ENCODE results near the gene FANCC. TPM values are rescaled to one million over a fixed set of nuclear protein-coding genes. Genes with fewer than 3 reads are reported as not detected.

FANCC gene
- total RNA-seq, 2 experiments from 2014 or later = 5.7 to 6.3 TPM

DNA sequence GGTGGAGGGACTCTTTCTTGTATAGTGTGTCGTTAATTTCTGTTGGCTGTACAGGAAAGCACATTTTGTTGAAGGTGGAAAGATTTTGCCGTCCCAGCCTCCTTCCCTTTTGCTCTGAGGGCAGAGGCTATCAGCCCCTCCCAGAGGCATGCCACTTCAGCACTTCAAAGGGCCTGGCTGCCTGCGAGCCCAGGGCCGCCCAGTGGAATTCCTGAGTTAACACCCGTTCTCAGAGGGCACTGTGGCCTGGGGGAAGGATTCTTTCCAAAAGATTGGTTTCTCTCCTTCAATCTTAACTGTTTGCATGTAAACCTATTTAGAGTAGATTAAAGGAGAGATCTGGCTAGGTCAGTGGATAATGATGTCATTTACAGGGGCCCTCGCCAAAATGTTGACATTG, 238.6 kb downstream of the FANCC start:
- intact Hi-C loops (cut with DNase I, micrococcal nuclease) = no loop called here
- Mint-ChIP-seq H3K27me3 (no peaks in the 10 kb centered on the region), H3K27ac (no peak overlapping the region), H3K9me3 (no peaks in the 10 kb centered on the region), H3K4me1 (ENCODE audit: low read depth) (no peaks in the 10 kb centered on the region), H3K36me3 (ENCODE audit: low read depth) (peaks cover 1% of the 10 kb centered on the region), H3K4me3 (no peak overlapping the region)
- DNase-seq (no peak), ATAC-seq (ENCODE audit: poor library complexity) (no peak)
- no peaks in the 10 kb centered on the region for H3K4me1 ChIP-seq (ENCODE audit: insufficient read depth, low read length)
- no peaks in the 10 kb centered on the region for H3K36me3 ChIP-seq (ENCODE audit: insufficient read depth, low read length)
- H3K27ac ChIP-seq (ENCODE audit: low read depth in 1 of 2, low read length in 2 of 2) = no peak overlapping the region
- H3K27me3 ChIP-seq (ENCODE audit: control insufficient read depth in 1 of 2, insufficient read depth in 2 of 2, low read length in 2 of 2) = no peaks in the 10 kb centered on the region
- no peak overlapping the region for H3K4me3 ChIP-seq (ENCODE audit: low read length)
- H3K9me3 ChIP-seq (ENCODE audit: control insufficient read depth in 1 of 2, insufficient read depth in 1 of 2, low read length in 2 of 2) = no peaks in the 10 kb centered on the region
- TF ChIP-seq, protein P1, sequence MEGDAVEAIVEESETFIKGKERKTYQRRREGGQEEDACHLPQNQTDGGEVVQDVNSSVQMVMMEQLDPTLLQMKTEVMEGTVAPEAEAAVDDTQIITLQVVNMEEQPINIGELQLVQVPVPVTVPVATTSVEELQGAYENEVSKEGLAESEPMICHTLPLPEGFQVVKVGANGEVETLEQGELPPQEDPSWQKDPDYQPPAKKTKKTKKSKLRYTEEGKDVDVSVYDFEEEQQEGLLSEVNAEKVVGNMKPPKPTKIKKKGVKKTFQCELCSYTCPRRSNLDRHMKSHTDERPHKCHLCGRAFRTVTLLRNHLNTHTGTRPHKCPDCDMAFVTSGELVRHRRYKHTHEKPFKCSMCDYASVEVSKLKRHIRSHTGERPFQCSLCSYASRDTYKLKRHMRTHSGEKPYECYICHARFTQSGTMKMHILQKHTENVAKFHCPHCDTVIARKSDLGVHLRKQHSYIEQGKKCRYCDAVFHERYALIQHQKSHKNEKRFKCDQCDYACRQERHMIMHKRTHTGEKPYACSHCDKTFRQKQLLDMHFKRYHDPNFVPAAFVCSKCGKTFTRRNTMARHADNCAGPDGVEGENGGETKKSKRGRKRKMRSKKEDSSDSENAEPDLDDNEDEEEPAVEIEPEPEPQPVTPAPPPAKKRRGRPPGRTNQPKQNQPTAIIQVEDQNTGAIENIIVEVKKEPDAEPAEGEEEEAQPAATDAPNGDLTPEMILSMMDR (IDR thresholded peaks at IDR 0.05) = no peak
- POLR2A ChIA-PET = no interaction called here
- CTCF ChIA-PET = no interaction called here

DNA sequence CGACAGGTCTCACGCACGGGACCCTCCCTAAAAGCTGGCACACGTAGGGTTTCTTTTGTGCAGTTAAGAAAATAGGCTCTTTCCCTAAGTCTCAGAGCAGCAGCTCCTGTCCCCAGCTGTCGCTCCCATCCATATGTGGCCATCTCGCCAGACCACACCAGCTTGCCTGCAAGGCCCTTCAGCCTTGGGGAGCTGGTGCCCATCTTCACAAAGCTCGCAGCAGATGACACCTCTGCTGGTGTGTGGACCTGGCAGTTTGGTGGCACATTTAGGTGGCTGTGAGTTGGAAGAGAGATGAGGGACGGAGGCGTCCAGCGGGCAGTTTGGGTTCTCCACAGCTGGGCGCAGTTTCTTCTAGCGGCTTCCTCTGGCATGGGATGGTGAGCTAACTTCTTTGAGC, 239.0 kb downstream of the FANCC start:
- TF ChIP-seq, protein P1 (IDR thresholded peaks at IDR 0.05) = no peak
- H3K4me3 ChIP-seq (ENCODE audit: low read length) = no peak overlapping the region
- no peak overlapping the region for H3K27ac ChIP-seq (ENCODE audit: low read depth in 1 of 2, low read length in 2 of 2)
- H3K27me3 Mint-ChIP-seq = no peaks in the 10 kb centered on the region
- H3K27ac Mint-ChIP-seq = no peak overlapping the region
- H3K9me3 ChIP-seq (ENCODE audit: control insufficient read depth in 1 of 2, insufficient read depth in 1 of 2, low read length in 2 of 2) = no peaks in the 10 kb centered on the region
- H3K27me3 ChIP-seq (ENCODE audit: control insufficient read depth in 1 of 2, insufficient read depth in 2 of 2, low read length in 2 of 2) = no peaks in the 10 kb centered on the region
- DNase-seq (no peak), ATAC-seq (ENCODE audit: poor library complexity) (no peak)
- H3K36me3 Mint-ChIP-seq (ENCODE audit: low read depth) = no peaks in the 10 kb centered on the region
- H3K4me1 Mint-ChIP-seq (ENCODE audit: low read depth) = no peaks in the 10 kb centered on the region
- intact Hi-C loops (cut with DNase I, micrococcal nuclease) = no loop called here
- no peaks in the 10 kb centered on the region for H3K9me3 Mint-ChIP-seq
- H3K4me1 ChIP-seq (ENCODE audit: insufficient read depth, low read length) = no peaks in the 10 kb centered on the region
- H3K4me3 Mint-ChIP-seq = no peak overlapping the region
- ChIA-PET POLR2A (no interaction called here), CTCF (no interaction called here)
- H3K36me3 ChIP-seq (ENCODE audit: insufficient read depth, low read length) = no peaks in the 10 kb centered on the region

DNA sequence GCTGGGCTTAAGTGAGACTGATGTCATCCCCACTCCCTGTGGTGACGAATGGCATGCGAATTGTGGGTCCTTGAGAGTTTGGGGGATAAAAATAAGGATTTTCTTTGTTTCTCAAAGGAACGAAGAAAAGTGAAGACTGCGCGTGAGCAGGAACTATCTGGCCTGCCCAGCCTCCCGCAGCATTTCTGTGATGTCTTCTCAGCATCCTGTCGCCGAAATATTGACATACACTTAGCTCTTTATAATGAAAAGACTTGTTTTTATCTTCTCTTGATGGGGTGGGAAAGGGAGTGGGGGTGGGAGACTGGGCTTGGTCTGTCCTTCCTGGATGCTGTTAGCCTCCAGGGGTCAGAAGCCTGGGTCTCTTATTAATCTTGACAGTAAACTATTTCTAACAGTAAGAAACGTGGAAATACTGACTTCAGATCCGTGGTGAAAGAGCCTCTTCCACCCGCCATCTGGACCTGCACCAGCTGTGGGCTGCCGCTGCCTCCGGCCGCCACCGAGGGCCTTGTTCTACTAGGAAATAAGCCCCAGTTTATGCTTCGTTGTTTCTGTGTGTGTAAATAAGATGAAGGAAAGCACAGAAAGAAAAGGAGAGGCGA, 239.6 kb downstream of the FANCC start:
- ATAC-seq (ENCODE audit: poor library complexity) = no peak
- H3K36me3 Mint-ChIP-seq (ENCODE audit: low read depth) = no peaks in the 10 kb centered on the region
- Histone ChIP-seq H3K4me3 (ENCODE audit: low read length) (no peak overlapping the region), H3K4me1 (ENCODE audit: insufficient read depth, low read length) (no peaks in the 10 kb centered on the region), H3K36me3 (ENCODE audit: insufficient read depth, low read length) (no peaks in the 10 kb centered on the region), H3K9me3 (ENCODE audit: control insufficient read depth in 1 of 2, insufficient read depth in 1 of 2, low read length in 2 of 2) (no peaks in the 10 kb centered on the region), H3K27me3 (ENCODE audit: control insufficient read depth in 1 of 2, insufficient read depth in 2 of 2, low read length in 2 of 2) (no peaks in the 10 kb centered on the region), H3K27ac (ENCODE audit: low read depth in 1 of 2, low read length in 2 of 2) (no peak overlapping the region)
- H3K27ac Mint-ChIP-seq = no peak overlapping the region
- H3K9me3 Mint-ChIP-seq = no peaks in the 10 kb centered on the region
- DNase-seq = no peak
- TF ChIP-seq, protein P1 (IDR thresholded peaks at IDR 0.05) = no peak
- POLR2A ChIA-PET = no interaction called here
- no peak overlapping the region for H3K4me3 Mint-ChIP-seq
- intact Hi-C loops (cut with DNase I, micrococcal nuclease) = no loop called here
- no peaks in the 10 kb centered on the region for H3K27me3 Mint-ChIP-seq
- no peaks in the 10 kb centered on the region for H3K4me1 Mint-ChIP-seq (ENCODE audit: low read depth)
- CTCF ChIA-PET = no interaction called here
